H9 (cell line): ENCODE measurements around the gene ANKMY2. TPM values are rescaled to one million over a fixed set of nuclear protein-coding genes. Genes with fewer than 3 reads are reported as not detected.

ENCODE experiments used
- DNase-seq: peaks from one replicate; pipeline ENCODE4 v3.0.0-alpha.2; 2017
- H2AFZ ChIP-seq: one replicate; pipeline ENCODE4 v1.6.1; 2013; ENCODE audit warnings: mild to moderate bottlenecking, low read length, control low read depth, moderate library complexity
- H2AK5ac ChIP-seq: 2 replicates; pipeline ENCODE4 v1.6.1; 2013; ENCODE audit warnings: low read length, control low read depth, mixed read lengths; ENCODE audit not compliant: insufficient read length
- H2BK120ac ChIP-seq: one replicate; pipeline ENCODE4 v1.6.1; 2013; ENCODE audit warnings: low read depth, mild to moderate bottlenecking, low read length, control low read depth, inconsistent platforms; ENCODE audit not compliant: poor library complexity, severe bottlenecking
- H2BK12ac ChIP-seq: 2 replicates; pipeline ENCODE4 v1.6.1; 2013; ENCODE audit warnings: low read length, control low read depth, mixed read lengths, low read depth; ENCODE audit not compliant: insufficient read length
- H2BK15ac ChIP-seq: 2 replicates; pipeline ENCODE4 v1.6.1; 2013; ENCODE audit warnings: low read depth, low read length, control low read depth
- H2BK20ac ChIP-seq: one replicate; pipeline ENCODE4 v1.6.1; 2013; ENCODE audit warnings: low read depth, mild to moderate bottlenecking, low read length, control low read depth, inconsistent platforms; ENCODE audit not compliant: poor library complexity, severe bottlenecking
- H2BK5ac ChIP-seq: 2 replicates; pipeline ENCODE4 v1.6.1; 2013; ENCODE audit warnings: low read length, control low read depth, mixed read lengths; ENCODE audit not compliant: insufficient read length
- H3K14ac ChIP-seq: 2 replicates; pipeline ENCODE4 v1.6.1; 2013; ENCODE audit warnings: low read length, control low read depth; ENCODE audit not compliant: insufficient read depth
- H3K18ac ChIP-seq: 2 replicates; pipeline ENCODE4 v1.6.1; 2013; ENCODE audit warnings: low read depth, mild to moderate bottlenecking, mixed read lengths, low read length, control low read depth; ENCODE audit not compliant: insufficient read length
- H3K23ac ChIP-seq: 2 replicates; pipeline ENCODE4 v1.6.1; 2013; ENCODE audit warnings: low read length, control low read depth, mixed read lengths, low read depth; ENCODE audit not compliant: insufficient read length
- H3K23me2 ChIP-seq: 2 replicates; pipeline ENCODE4 v1.6.1; 2013; ENCODE audit warnings: low read depth, mild to moderate bottlenecking, mixed read lengths, low read length, control low read depth; ENCODE audit not compliant: insufficient read length, poor library complexity, severe bottlenecking
- H3K27ac ChIP-seq: 2 replicates; pipeline ENCODE4 v1.5.1; 2013; ENCODE audit warnings: low read length, control low read depth, mixed read lengths, low read depth; ENCODE audit not compliant: insufficient read length
- H3K27me3 ChIP-seq: 2 replicates; pipeline ENCODE4 v1.6.1; 2013; ENCODE audit warnings: low read length, control low read depth, inconsistent platforms; ENCODE audit not compliant: insufficient read depth
- H3K4ac ChIP-seq: 2 replicates; pipeline ENCODE4 v1.6.1; 2013; ENCODE audit warnings: low read depth, mild to moderate bottlenecking, control low read depth, inconsistent platforms, low read length, moderate library complexity
- H3K4me1 ChIP-seq: 2 replicates; pipeline ENCODE4 v1.6.1; 2013; ENCODE audit warnings: low read length, control low read depth, inconsistent platforms; ENCODE audit not compliant: insufficient read depth
- H3K4me2 ChIP-seq: 2 replicates; pipeline ENCODE4 v1.6.1; 2013; ENCODE audit warnings: low read length, control low read depth, mixed read lengths; ENCODE audit not compliant: insufficient read length, insufficient read depth
- H3K56ac ChIP-seq: 2 replicates; pipeline ENCODE4 v1.6.1; 2013; ENCODE audit warnings: low read depth, mild to moderate bottlenecking, mixed read lengths, low read length, control low read depth; ENCODE audit not compliant: insufficient read length
- H3K79me1 ChIP-seq: 2 replicates; pipeline ENCODE4 v1.6.1; 2013; ENCODE audit warnings: low read depth, mild to moderate bottlenecking, moderate library complexity, low read length, control low read depth, inconsistent platforms; ENCODE audit not compliant: insufficient read depth, poor library complexity, severe bottlenecking
- H3K79me2 ChIP-seq: 2 replicates; pipeline ENCODE4 v1.6.1; 2013; ENCODE audit warnings: low read length, control low read depth, inconsistent platforms; ENCODE audit not compliant: insufficient read depth
- H3K9ac ChIP-seq: 2 replicates; pipeline ENCODE4 v1.6.1; 2013; ENCODE audit warnings: low read length, control low read depth, mixed read lengths; ENCODE audit not compliant: insufficient read length; ENCODE audit errors: extremely low read depth
- H3K9me3 ChIP-seq: one replicate; pipeline ENCODE4 v1.6.1; 2013; ENCODE audit warnings: low read depth, low read length, inconsistent platforms; ENCODE audit not compliant: control insufficient read depth
- H3T11ph ChIP-seq: one replicate; pipeline ENCODE4 v1.6.1; 2013; ENCODE audit warnings: mild to moderate bottlenecking, low read length, control low read depth, inconsistent platforms
- H4K20me1 ChIP-seq: one replicate; pipeline ENCODE4 v1.6.1; 2013; ENCODE audit not compliant: control insufficient read depth, insufficient read length, insufficient read depth
- H4K5ac ChIP-seq: 2 replicates; pipeline ENCODE4 v1.6.1; 2013; ENCODE audit warnings: low read depth, mild to moderate bottlenecking, mixed read lengths, low read length, control low read depth; ENCODE audit not compliant: insufficient read length
- H4K8ac ChIP-seq: replicated peaks from 2 replicates; pipeline ENCODE4 v1.6.1; 2013; ENCODE audit warnings: low read length, control low read depth, mixed read lengths, low read depth; ENCODE audit not compliant: insufficient read length
- H4K91ac ChIP-seq: 2 replicates; pipeline ENCODE4 v1.6.1; 2013; ENCODE audit warnings: low read depth, mild to moderate bottlenecking, moderate library complexity, mixed read lengths, low read length, control low read depth; ENCODE audit not compliant: insufficient read length
- H3K27ac Mint-ChIP-seq, 3 experiments: 2 replicates in 2 of 3; 3 replicates in 1 of 3; pipeline ENCODE4 v1.8.0; 2020 to 2021; ENCODE audit warnings: mixed read lengths in 3 of 3, mild to moderate bottlenecking in 1 of 3, moderate library complexity in 1 of 3
- H3K27me3 Mint-ChIP-seq: 2 replicates; pipeline ENCODE4 v1.8.0; 2021; ENCODE audit warnings: low read depth, mild to moderate bottlenecking, moderate library complexity, mixed read lengths
- H3K36me3 Mint-ChIP-seq, 3 experiments: 2 replicates in 2 of 3; 3 replicates in 1 of 3; pipeline ENCODE4 v1.8.0; 2020 to 2021; ENCODE audit warnings: low read depth in 3 of 3, mixed read lengths in 3 of 3; ENCODE audit not compliant: insufficient read depth in 1 of 3
- H3K4me1 Mint-ChIP-seq, 2 experiments: 2 replicates each; pipeline ENCODE4 v1.8.0; 2020; ENCODE audit warnings: mixed read lengths in 2 of 2
- H3K4me3 Mint-ChIP-seq, 2 experiments: 2 replicates in 1 of 2; 3 replicates in 1 of 2; pipeline ENCODE4 v1.8.0; 2020 to 2021; ENCODE audit warnings: mild to moderate bottlenecking in 2 of 2, mixed read lengths in 2 of 2, moderate library complexity in 1 of 2
- H3K9me3 Mint-ChIP-seq, 2 experiments: 2 replicates in 1 of 2; 3 replicates in 1 of 2; pipeline ENCODE4 v1.8.0; 2020; ENCODE audit warnings: mild to moderate bottlenecking in 2 of 2, mixed read lengths in 2 of 2, moderate library complexity in 1 of 2
- CTCF ChIP-seq: fragments of 200-600 bp; sonication (generic); conservative IDR thresholded peaks from 3 replicates; pipeline ENCODE4 v1.8.0; 2021; ENCODE audit warnings: antibody characterized with exemption, mild to moderate bottlenecking
- WGBS: extraction: QIAGEN DNeasy Blood & Tissue Kit; methylation state at CpG from one replicate; pipeline ENCODE4 v1.1.7; 2013; ENCODE audit warnings: missing lambda C conversion rate, low lambda C conversion rate, mixed read lengths; ENCODE audit not compliant: insufficient read length; ENCODE audit errors: extremely low coverage; 5-methylcytosine and 5-hydroxymethylcytosine counted together
- total RNA-seq: library from RNA; stranded (reverse); gene quantifications from 2 replicates; pipeline ENCODE4 v1.2.1, GENCODE V29; 2021

Gene ANKMY2
- total RNA-seq, 1 experiment from 2014 or later = 12.7 TPM

GRCh38 chr7:16646472-16647072, 1.0 kb upstream of the ANKMY2 start:
- Histone ChIP-seq H3K23me2 (peaks cover 10% of the 10 kb centered on the region), H3K23ac (no peak overlapping the region), H3K9me3 (no peaks in the 10 kb centered on the region), H4K8ac (no peak overlapping the region), H3K79me2 (peaks cover 24% of the 10 kb centered on the region; the same call in 1 of the 2 replicates), H4K20me1 (no peaks in the 10 kb centered on the region), H3T11ph (no peak overlapping the region), H2BK15ac (no peak overlapping the region), H2BK5ac (no peak overlapping the region), H3K4me1 (peaks cover 6% of the 10 kb centered on the region; the same call in 1 of the 2 replicates), H3K4me2 (peak overlapping the region; percentile 93), H3K56ac (no peak overlapping the region), H4K5ac (no peak overlapping the region), H2BK20ac (no peak overlapping the region), H4K91ac (no peak overlapping the region), H3K9ac (peak overlapping the region; percentile 88), H2AFZ (no peak overlapping the region), H3K18ac (no peak overlapping the region), H3K27ac (no peak overlapping the region), H3K14ac (peak overlapping the region; percentile 89; the same call in 1 of the 2 replicates), H3K79me1 (no peaks in the 10 kb centered on the region), H2AK5ac (no peak overlapping the region), H3K27me3 (no peaks in the 10 kb centered on the region), H3K4ac (no peak overlapping the region), H2BK12ac (no peak overlapping the region), H2BK120ac (peak overlapping the region; percentile 56)
- no peak for DNase-seq
- Mint-ChIP-seq H3K9me3 (no peaks in the 10 kb centered on the region), H3K4me3 (peak overlapping the region; percentile 99 to 100), H3K27me3 (no peaks in the 10 kb centered on the region), H3K27ac (peak overlapping the region in 2 of 3 experiments; percentile 82 to 83; a peak in 4 of 7 replicates), H3K4me1 (peaks cover 38 to 40% of the 10 kb centered on the region in 2 experiments), H3K36me3 (peaks cover 0 to 1% (median 0%) of the 10 kb centered on the region in 3 experiments; a peak in 2 of 7 replicates)
- no CpG with 5 or more reads among the region's 29 CpGs for WGBS
- TF ChIP-seq CTCF = no peak
